ENCODE measurements around the gene TMEM89.
A peak's percentile ranks its signal among the peaks of the same experiment; 100 is the strongest.

Gene TMEM89

DNA sequence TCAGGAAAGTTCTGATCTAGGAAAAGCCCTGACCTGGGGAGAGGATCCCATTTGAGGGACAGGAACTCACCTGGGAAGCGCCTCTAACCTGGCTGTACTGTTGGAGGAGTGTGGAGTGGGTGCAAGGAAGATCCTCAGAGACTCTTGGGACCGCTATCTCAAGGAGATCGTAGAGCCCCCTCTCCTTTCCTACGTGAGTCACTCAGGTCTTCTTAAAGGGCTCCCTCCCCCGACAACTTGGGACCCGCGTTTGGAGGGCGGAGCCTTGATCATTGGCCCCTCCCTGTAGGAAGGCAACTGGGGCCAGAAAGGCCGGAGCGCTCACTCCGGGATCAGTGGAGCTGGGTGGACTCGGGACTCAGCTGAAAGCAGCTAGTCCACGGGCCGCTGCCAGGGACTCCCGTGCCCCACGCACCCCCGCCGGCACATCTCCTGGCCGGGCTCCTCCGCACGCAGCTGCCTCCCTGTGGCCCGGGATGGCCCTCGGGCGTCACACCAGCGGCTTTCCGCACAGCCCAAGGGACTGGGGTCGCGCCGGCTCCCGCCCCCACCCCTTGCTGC is 13.2 kb upstream of the TMEM89 start:
- peak; percentile 31 to 84 for DNase-seq (ENCODE audit: low spot score in 2 of 2)

DNA sequence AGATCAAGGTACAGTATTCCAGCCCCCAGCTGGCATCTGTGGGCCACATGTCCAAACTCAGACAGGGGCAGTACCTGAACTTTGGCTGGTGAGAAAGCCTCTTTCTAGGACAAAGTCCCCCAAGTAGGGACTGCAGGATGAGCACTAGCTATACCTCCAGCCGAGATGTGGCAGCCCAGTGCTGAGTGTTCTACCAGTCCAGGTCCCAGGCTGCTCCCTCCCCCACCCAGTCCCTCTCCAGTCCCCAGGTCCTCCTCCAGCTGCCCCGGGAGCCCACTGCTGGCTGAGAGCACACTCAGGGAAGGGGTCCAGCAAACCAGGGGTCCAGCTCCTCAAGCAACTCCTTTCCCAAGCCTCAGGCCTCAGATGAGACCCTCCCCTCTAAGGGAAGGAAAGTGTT is 12.2 kb upstream of the TMEM89 start:
- Histone ChIP-seq H3K36me3 (replicated peaks) (peaks cover 24% of the 10 kb centered on the region; the same call in 1 of the 2 replicates), H3K27me3 (ENCODE audit: low read depth) (no peaks in the 10 kb centered on the region), H3K9me3 (no peaks in the 10 kb centered on the region), H3K4me1 (peaks cover 12% of the 10 kb centered on the region), H3K4me3 (no peak overlapping the region)
- DNase-seq (ENCODE audit: low spot score in 2 of 2) = no peak
- in situ Hi-C loops (cut with MboI; ENCODE audit: low sequenced_read_pairs) = no loop called here

More for the DNA sequence above, 13.2 kb upstream of the TMEM89 start:
- H3K36me3 ChIP-seq (replicated peaks) = peaks cover 21% of the 10 kb centered on the region; the same call in 1 of the 2 replicates
- in situ Hi-C loops (cut with MboI; ENCODE audit: low sequenced_read_pairs) = no loop called here
- peak overlapping the region; percentile 85 for H3K4me3 ChIP-seq
- H3K4me1 ChIP-seq = peaks cover 12% of the 10 kb centered on the region
- H3K27me3 ChIP-seq (ENCODE audit: low read depth) = no peaks in the 10 kb centered on the region
- no peaks in the 10 kb centered on the region for H3K9me3 ChIP-seq

DNA sequence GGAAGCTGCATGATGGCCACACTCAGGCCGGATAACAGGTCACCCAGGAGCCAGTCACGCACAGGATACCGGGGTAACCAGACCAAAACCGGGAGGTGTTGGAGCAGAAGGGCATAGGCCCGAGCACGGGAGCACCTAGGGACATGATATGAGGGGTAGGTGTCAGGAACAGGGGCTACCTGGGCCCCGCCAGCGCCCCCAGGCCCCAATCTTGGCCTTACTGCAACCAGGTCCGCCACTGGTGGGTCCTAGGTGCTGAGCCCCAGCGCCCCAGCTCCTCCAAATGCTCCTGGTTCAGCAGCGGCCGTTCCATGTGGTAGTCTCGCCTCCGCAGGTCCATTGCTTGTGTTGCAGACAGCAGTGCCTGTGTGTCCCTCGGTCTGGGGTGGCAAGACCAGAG is 11.7 kb upstream of the TMEM89 start:
- Histone ChIP-seq H3K4me1 (peaks cover 12% of the 10 kb centered on the region), H3K4me3 (no peak overlapping the region), H3K36me3 (replicated peaks) (peaks cover 24% of the 10 kb centered on the region; the same call in 1 of the 2 replicates), H3K9me3 (no peaks in the 10 kb centered on the region), H3K27me3 (ENCODE audit: low read depth) (no peaks in the 10 kb centered on the region)
- no peak for DNase-seq (ENCODE audit: low spot score in 2 of 2)
- in situ Hi-C loops (cut with MboI; ENCODE audit: low sequenced_read_pairs) = no loop called here

GRCh38 chr3:48631516-48632448 is 10.2 kb upstream of the TMEM89 start:
- Histone ChIP-seq H3K27me3 (ENCODE audit: low read depth) (no peaks in the 10 kb centered on the region), H3K9me3 (no peaks in the 10 kb centered on the region), H3K4me3 (no peak overlapping the region), H3K36me3 (replicated peaks) (peaks cover 31% of the 10 kb centered on the region; the same call in 1 of the 2 replicates), H3K4me1 (peaks cover 12% of the 10 kb centered on the region)
- no peak for DNase-seq (ENCODE audit: low spot score in 2 of 2)
- in situ Hi-C loops (cut with MboI; ENCODE audit: low sequenced_read_pairs) = no loop called here

GRCh38 chr3:48630833-48631232 is 9.3 kb upstream of the TMEM89 start:
- peaks cover 6% of the 10 kb centered on the region for H3K4me1 ChIP-seq
- H3K9me3 ChIP-seq = no peaks in the 10 kb centered on the region
- in situ Hi-C loops (cut with MboI; ENCODE audit: low sequenced_read_pairs) = no loop called here
- H3K36me3 ChIP-seq (replicated peaks) = peaks cover 38% of the 10 kb centered on the region
- H3K27me3 ChIP-seq (ENCODE audit: low read depth) = no peaks in the 10 kb centered on the region
- no peak for DNase-seq (ENCODE audit: low spot score in 2 of 2)
- no peak overlapping the region for H3K4me3 ChIP-seq

- Histone ChIP-seq H3K36me3 (replicated peaks) (peaks cover 41% of the 10 kb centered on the region), H3K4me1 (peaks cover 6% of the 10 kb centered on the region), H3K9me3 (no peaks in the 10 kb centered on the region), H3K4me3 (no peak overlapping the region), H3K27me3 (ENCODE audit: low read depth) (no peaks in the 10 kb centered on the region)
- in situ Hi-C loops (cut with MboI; ENCODE audit: low sequenced_read_pairs) = no loop called here
- DNase-seq (ENCODE audit: low spot score in 2 of 2) = no peak
Measured at GRCh38 chr3:48630407-48630806, 8.8 kb upstream of the TMEM89 start.

GRCh38 chr3:48629894-48630293 is 8.3 kb upstream of the TMEM89 start:
- peaks cover 41% of the 10 kb centered on the region for H3K36me3 ChIP-seq (replicated peaks)

GRCh38 chr3:48628277-48629017 is 6.9 kb upstream of the TMEM89 start:
- in situ Hi-C loops (cut with MboI; ENCODE audit: low sequenced_read_pairs) = no loop called here
- Histone ChIP-seq H3K27me3 (ENCODE audit: low read depth) (no peaks in the 10 kb centered on the region), H3K4me1 (no peaks in the 10 kb centered on the region), H3K36me3 (replicated peaks) (peaks cover 41% of the 10 kb centered on the region), H3K4me3 (no peak overlapping the region), H3K9me3 (no peaks in the 10 kb centered on the region)
- DNase-seq (ENCODE audit: low spot score in 2 of 2) = no peak

More at GRCh38 chr3:48629894-48630293, 8.3 kb upstream of the TMEM89 start:
- no peak for DNase-seq (ENCODE audit: low spot score in 2 of 2)
- Histone ChIP-seq H3K27me3 (ENCODE audit: low read depth) (no peaks in the 10 kb centered on the region), H3K4me1 (peaks cover 6% of the 10 kb centered on the region), H3K4me3 (no peak overlapping the region), H3K9me3 (no peaks in the 10 kb centered on the region)
- in situ Hi-C loops (cut with MboI; ENCODE audit: low sequenced_read_pairs) = no loop called here

GRCh38 chr3:48625600-48625999 is 4.0 kb upstream of the TMEM89 start:
- H3K27me3 ChIP-seq (ENCODE audit: low read depth) = no peaks in the 10 kb centered on the region
- H3K36me3 ChIP-seq (replicated peaks) = peaks cover 28% of the 10 kb centered on the region
- H3K4me1 ChIP-seq = no peaks in the 10 kb centered on the region
- no peak for DNase-seq (ENCODE audit: low spot score in 2 of 2)
- no peak overlapping the region for H3K4me3 ChIP-seq
- in situ Hi-C loops (cut with MboI; ENCODE audit: low sequenced_read_pairs) = no loop called here
- no peaks in the 10 kb centered on the region for H3K9me3 ChIP-seq

DNA sequence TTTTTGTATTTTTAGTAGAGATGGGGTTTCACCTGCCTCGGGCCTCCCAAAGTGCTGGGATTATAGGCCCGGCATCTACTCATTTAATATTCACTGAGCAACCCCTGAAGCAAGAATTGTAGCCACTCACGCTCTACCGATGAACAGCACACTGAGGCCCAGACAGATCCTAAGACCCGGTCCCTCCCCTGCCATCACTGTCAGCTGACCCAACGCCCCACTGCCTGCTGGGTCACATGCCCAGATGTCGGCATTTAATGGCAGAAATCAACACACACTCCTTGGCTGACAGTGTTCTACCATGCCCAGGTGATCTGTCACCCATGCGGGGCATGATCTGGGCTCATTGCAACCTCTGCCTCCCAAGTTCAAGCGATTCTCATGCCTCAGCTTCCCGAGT is 3.2 kb upstream of the TMEM89 start:
- Histone ChIP-seq H3K9me3 (no peaks in the 10 kb centered on the region), H3K4me3 (no peak overlapping the region), H3K36me3 (replicated peaks) (peaks cover 20% of the 10 kb centered on the region), H3K27me3 (ENCODE audit: low read depth) (no peaks in the 10 kb centered on the region), H3K4me1 (no peaks in the 10 kb centered on the region)
- in situ Hi-C loops (cut with MboI; ENCODE audit: low sequenced_read_pairs) = no loop called here
- no peak for DNase-seq (ENCODE audit: low spot score in 2 of 2)

DNA sequence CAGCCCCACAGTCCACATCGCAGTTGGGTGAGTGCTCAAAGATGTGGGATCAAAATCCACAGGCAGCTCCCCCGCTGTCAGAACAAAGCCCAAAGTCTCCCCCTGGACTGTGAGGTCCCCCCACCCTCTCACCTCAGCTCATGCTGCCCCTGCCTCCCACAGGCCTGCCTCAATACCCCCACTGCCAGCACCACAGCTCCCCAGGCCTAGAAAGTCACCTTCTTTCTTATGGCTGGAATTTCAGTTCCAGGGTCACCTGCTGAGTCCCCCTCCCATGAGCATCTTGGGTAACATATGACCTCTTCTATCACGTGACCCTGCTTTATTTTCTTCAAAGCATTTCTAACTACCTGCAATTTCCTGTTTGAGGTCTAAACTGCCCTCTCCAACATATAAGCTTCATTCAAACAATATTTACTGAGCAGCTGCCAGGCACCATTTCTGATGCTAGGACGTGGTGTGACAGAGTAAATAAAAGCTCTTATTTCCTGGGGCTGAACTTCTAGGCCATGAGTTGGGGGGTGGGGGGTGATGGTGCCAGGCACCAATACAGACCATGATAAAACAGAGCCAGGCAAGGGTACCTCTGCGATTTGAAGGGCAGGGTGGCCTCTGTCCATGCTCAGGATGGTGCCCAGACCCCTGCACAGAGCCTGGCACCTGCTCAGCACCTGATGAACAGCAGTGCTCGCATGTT is 2.4 kb upstream of the TMEM89 start:
- no peaks in the 10 kb centered on the region for H3K9me3 ChIP-seq
- H3K27me3 ChIP-seq (ENCODE audit: low read depth) = no peaks in the 10 kb centered on the region
- no peaks in the 10 kb centered on the region for H3K4me1 ChIP-seq
- no peak for DNase-seq (ENCODE audit: low spot score in 2 of 2)
- in situ Hi-C loops (cut with MboI; ENCODE audit: low sequenced_read_pairs) = no loop called here
- no peak overlapping the region for H3K4me3 ChIP-seq
- peaks cover 17% of the 10 kb centered on the region for H3K36me3 ChIP-seq (replicated peaks)

- DNase-seq (ENCODE audit: low spot score in 2 of 2) = no peak
- in situ Hi-C loops (cut with MboI; ENCODE audit: low sequenced_read_pairs) = no loop called here
- Histone ChIP-seq H3K4me1 (no peaks in the 10 kb centered on the region), H3K4me3 (no peak overlapping the region), H3K36me3 (replicated peaks) (no peaks in the 10 kb centered on the region), H3K27me3 (ENCODE audit: low read depth) (no peaks in the 10 kb centered on the region), H3K9me3 (peaks cover 21% of the 10 kb centered on the region)
Measured at GRCh38 chr3:48619541-48620524, 1.7 kb downstream of the TMEM89 start.
